HepG2 (cell line): Measurements from ENCODE around the gene ELAPOR1. TPM values are rescaled to one million over a fixed set of nuclear protein-coding genes. Genes with fewer than 3 reads are reported as not detected.

Source experiments
- BCL6 ChIP-seq: IDR thresholded peaks from 2 replicates; pipeline ENCODE4 v1.6.1; 2016; ENCODE audit warnings: missing genetic modification reagents, missing compliant biosample characterization
- BORCS8-MEF2B ChIP-seq: sonication (generic); formaldehyde crosslinking; IDR thresholded peaks from 2 replicates; pipeline ENCODE4 v1.8.0; 2022; ENCODE audit warnings: mild to moderate bottlenecking, missing genetic modification reagents
- CREB1 ChIP-seq, 2 experiments: fragments of 450-650 bp in 1 of 2; IDR thresholded peaks; 2 replicates each; pipeline ENCODE4 v1.6.1; 2016 to 2017; ENCODE audit warnings: control low read depth in 1 of 2, mild to moderate bottlenecking in 1 of 2, missing compliant biosample characterization in 1 of 2, missing genetic modification characterization in 1 of 2
- FOSL1 ChIP-seq: sonication (generic); formaldehyde crosslinking; IDR thresholded peaks from 2 replicates; pipeline ENCODE4 v1.9.0; 2021; ENCODE audit warnings: missing genetic modification reagents, borderline replicate concordance
- KDM5B ChIP-seq: sonication (generic); formaldehyde crosslinking; IDR thresholded peaks from 2 replicates; pipeline ENCODE4 v1.4.0; 2020; ENCODE audit warnings: missing genetic modification reagents, mild to moderate bottlenecking, borderline replicate concordance
- MAFG ChIP-seq: sonication (generic); formaldehyde crosslinking; IDR thresholded peaks from 2 replicates; pipeline ENCODE4 v1.5.1; 2020; ENCODE audit warnings: mild to moderate bottlenecking, missing genetic modification reagents
- MED8 ChIP-seq: sonication (generic); formaldehyde crosslinking; IDR thresholded peaks from 2 replicates; pipeline ENCODE4 v1.8.1; 2023; ENCODE audit warnings: mild to moderate bottlenecking, missing genetic modification reagents; ENCODE audit not compliant: insufficient replicate concordance
- MXI1 ChIP-seq: IDR thresholded peaks from 3 replicates; pipeline ENCODE4 v1.6.1; 2012; ENCODE audit warnings: low read depth, low read length, inconsistent platforms, borderline replicate concordance
- NCOA1 ChIP-seq: sonication (generic); formaldehyde crosslinking; IDR thresholded peaks from 2 replicates; pipeline ENCODE4 v1.9.0; 2021; ENCODE audit warnings: missing genetic modification reagents
- RFX1 ChIP-seq: fragments of 450-650 bp; IDR thresholded peaks from 2 replicates; pipeline ENCODE4 v1.6.1; 2017
- SMARCC2 ChIP-seq: fragments of 450-650 bp; IDR thresholded peaks from 2 replicates; pipeline ENCODE4 v1.6.1; 2017; ENCODE audit warnings: antibody characterized with exemption, mild to moderate bottlenecking
- SOX13 ChIP-seq, 3 experiments: fragments of 450-650 bp in 1 of 3; sonication (generic) in 1 of 3; formaldehyde crosslinking in 1 of 3; IDR thresholded peaks in 2 of 3; conservative IDR thresholded peaks in 1 of 3; 2 replicates each; pipeline versions ENCODE4 v1.5.0 to v1.6.1; 2016 to 2020; ENCODE audit warnings: antibody characterized with exemption in 1 of 3, mild to moderate bottlenecking in 1 of 3, missing compliant biosample characterization in 1 of 3, missing genetic modification reagents in 1 of 3, moderate library complexity in 1 of 3
- STAG1 ChIP-seq: sonication (generic); formaldehyde crosslinking; IDR thresholded peaks from 2 replicates; pipeline ENCODE4 v1.4.0; 2020; ENCODE audit warnings: missing genetic modification reagents
- TARDBP ChIP-seq: sonication (generic); formaldehyde crosslinking; IDR thresholded peaks from 2 replicates; pipeline ENCODE4 v1.8.0; 2022; ENCODE audit warnings: mild to moderate bottlenecking, missing genetic modification reagents
- THAP11 ChIP-seq: IDR thresholded peaks from 2 replicates; pipeline ENCODE4 v1.6.1; 2016; ENCODE audit warnings: missing biosample characterization, missing genetic modification reagents
- ZBTB7A ChIP-seq: sonication (generic); formaldehyde crosslinking; IDR thresholded peaks from 2 replicates; pipeline ENCODE4 v1.8.0; 2022; ENCODE audit warnings: mild to moderate bottlenecking, missing genetic modification reagents
- ZNF121 ChIP-seq: sonication (generic); formaldehyde crosslinking; IDR thresholded peaks from 2 replicates; pipeline ENCODE4 v1.5.0; 2020; ENCODE audit warnings: mild to moderate bottlenecking, missing genetic modification reagents
- ZNF441 ChIP-seq: sonication (generic); formaldehyde crosslinking; IDR thresholded peaks from 2 replicates; pipeline ENCODE4 v1.7.0; 2021; ENCODE audit warnings: missing genetic modification reagents, borderline replicate concordance
- ZNF598 ChIP-seq: sonication (generic); formaldehyde crosslinking; IDR thresholded peaks from 2 replicates; pipeline ENCODE4 v1.5.1; 2020; ENCODE audit warnings: mild to moderate bottlenecking, missing genetic modification reagents, borderline replicate concordance
- ZNF747 ChIP-seq: sonication (generic); formaldehyde crosslinking; IDR thresholded peaks from 2 replicates; pipeline ENCODE4 v1.8.1; 2023; ENCODE audit warnings: missing genetic modification reagents, mild to moderate bottlenecking, borderline replicate concordance
- ZNF883 ChIP-seq: sonication (generic); formaldehyde crosslinking; IDR thresholded peaks from 2 replicates; pipeline ENCODE4 v1.5.1; 2020; ENCODE audit warnings: mild to moderate bottlenecking, missing genetic modification reagents; ENCODE audit errors: not compliant biosample characterization
- ZSCAN25 ChIP-seq: sonication (generic); formaldehyde crosslinking; IDR thresholded peaks from 2 replicates; pipeline ENCODE4 v1.8.0; 2022; ENCODE audit warnings: mild to moderate bottlenecking, missing genetic modification reagents
- polyA plus RNA-seq, 8 experiments: library from polyadenylated mRNA; depleted of rRNA in 3 of 8; stranded (reverse) in 7 of 8; unstranded in 1 of 8; fragments of >200 nt; fragmentation: Illumina TruSeq in 4 of 8; extraction: Trizol in 4 of 8; gene quantifications; 2 replicates each; pipeline versions ENCODE4 v1.2.1 to v1.2.3, GENCODE V29; 2011 to 2016; ENCODE audit warnings: low read depth in 4 of 8, missing spikeins in 1 of 8, mixed read lengths in 1 of 8; ENCODE audit not compliant: insufficient read depth in 1 of 8
- total RNA-seq, 5 experiments: library from RNA; depleted of rRNA; stranded (reverse); fragments of >200 nt; fragmentation: Illumina TruSeq; extraction: Trizol; gene quantifications; 2 replicates each; pipeline ENCODE4 v1.2.3, GENCODE V29; 2016; ENCODE audit warnings: low read depth in 1 of 5
- TF ChIP-seq, protein P1 (sequence below): sonication (generic); formaldehyde crosslinking; conservative IDR thresholded peaks from 2 replicates; pipeline ENCODE4 v1.8.1; 2023; ENCODE audit warnings: missing genetic modification reagents
- TF ChIP-seq, protein P2 (sequence below): sonication (generic); formaldehyde crosslinking; conservative IDR thresholded peaks from 2 replicates; pipeline ENCODE4 v1.8.0; 2022; ENCODE audit warnings: missing genetic modification reagents
- TF ChIP-seq, protein P3 (sequence below): sonication (generic); formaldehyde crosslinking; IDR thresholded peaks from 2 replicates; pipeline ENCODE4 v1.4.0; 2020; ENCODE audit warnings: mild to moderate bottlenecking, missing genetic modification reagents

The ELAPOR1 gene
- total and polyA plus RNA-seq, 2 of the 13 experiments (the other 11 are each of a cell fraction or from before 2014, with no cell fraction given) = 0.13 to 0.20 TPM

- TF ChIP-seq, protein P1, sequence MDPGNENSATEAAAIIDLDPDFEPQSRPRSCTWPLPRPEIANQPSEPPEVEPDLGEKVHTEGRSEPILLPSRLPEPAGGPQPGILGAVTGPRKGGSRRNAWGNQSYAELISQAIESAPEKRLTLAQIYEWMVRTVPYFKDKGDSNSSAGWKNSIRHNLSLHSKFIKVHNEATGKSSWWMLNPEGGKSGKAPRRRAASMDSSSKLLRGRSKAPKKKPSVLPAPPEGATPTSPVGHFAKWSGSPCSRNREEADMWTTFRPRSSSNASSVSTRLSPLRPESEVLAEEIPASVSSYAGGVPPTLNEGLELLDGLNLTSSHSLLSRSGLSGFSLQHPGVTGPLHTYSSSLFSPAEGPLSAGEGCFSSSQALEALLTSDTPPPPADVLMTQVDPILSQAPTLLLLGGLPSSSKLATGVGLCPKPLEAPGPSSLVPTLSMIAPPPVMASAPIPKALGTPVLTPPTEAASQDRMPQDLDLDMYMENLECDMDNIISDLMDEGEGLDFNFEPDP (CRISPR knock-in tag) = no peak
- TF ChIP-seq SMARCC2 (no peak), ZNF441 (CRISPR knock-in tag) (0 out of 2 replicates have a peak, but pooled peaks have one; percentile 43), ZBTB7A (CRISPR knock-in tag) (no peak), ZSCAN25 (CRISPR knock-in tag) (no peak), NCOA1 (CRISPR knock-in tag) (no peak), BORCS8-MEF2B (CRISPR knock-in tag) (0 out of 2 replicates have a peak, but pooled peaks have one; percentile 39), MXI1 (no peak), FOSL1 (CRISPR knock-in tag) (no peak), KDM5B (0 out of 2 replicates have a peak, but pooled peaks have one; percentile 50), BCL6 (CRISPR knock-in tag) (peak; percentile 93), ZNF121 (CRISPR knock-in tag) (peak; percentile 68; the same call in 1 of the 2 replicates), ZNF883 (CRISPR knock-in tag) (no peak), MED8 (no peak), RFX1 (0 out of 2 replicates have a peak, but pooled peaks have one; percentile 21), TARDBP (0 out of 2 replicates have a peak, but pooled peaks have one; percentile 41), THAP11 (CRISPR knock-in tag) (no peak), ZNF598 (CRISPR knock-in tag) (no peak; the same call in 1 of the 2 replicates), ZNF747 (no peak), SOX13 (IDR thresholded peaks at IDR 0.05) (no peak), SOX13 (CRISPR knock-in tag; conservative IDR thresholded peaks at IDR 0.05 in 1 of 2, IDR thresholded peaks at IDR 0.05 in 1 of 2) (peak in 1 of 2 experiments; percentile 62; a peak in 2 of 4 replicates), CREB1 (IDR thresholded peaks at IDR 0.05) (no peak), CREB1 (CRISPR knock-in tag; IDR thresholded peaks at IDR 0.05) (no peak), STAG1 (no peak), MAFG (CRISPR knock-in tag) (no peak)
- TF ChIP-seq, protein P2, sequence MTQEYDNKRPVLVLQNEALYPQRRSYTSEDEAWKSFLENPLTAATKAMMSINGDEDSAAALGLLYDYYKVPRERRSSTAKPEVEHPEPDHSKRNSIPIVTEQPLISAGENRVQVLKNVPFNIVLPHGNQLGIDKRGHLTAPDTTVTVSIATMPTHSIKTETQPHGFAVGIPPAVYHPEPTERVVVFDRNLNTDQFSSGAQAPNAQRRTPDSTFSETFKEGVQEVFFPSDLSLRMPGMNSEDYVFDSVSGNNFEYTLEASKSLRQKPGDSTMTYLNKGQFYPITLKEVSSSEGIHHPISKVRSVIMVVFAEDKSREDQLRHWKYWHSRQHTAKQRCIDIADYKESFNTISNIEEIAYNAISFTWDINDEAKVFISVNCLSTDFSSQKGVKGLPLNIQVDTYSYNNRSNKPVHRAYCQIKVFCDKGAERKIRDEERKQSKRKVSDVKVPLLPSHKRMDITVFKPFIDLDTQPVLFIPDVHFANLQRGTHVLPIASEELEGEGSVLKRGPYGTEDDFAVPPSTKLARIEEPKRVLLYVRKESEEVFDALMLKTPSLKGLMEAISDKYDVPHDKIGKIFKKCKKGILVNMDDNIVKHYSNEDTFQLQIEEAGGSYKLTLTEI (CRISPR knock-in tag) = no peak
- TF ChIP-seq, protein P3, sequence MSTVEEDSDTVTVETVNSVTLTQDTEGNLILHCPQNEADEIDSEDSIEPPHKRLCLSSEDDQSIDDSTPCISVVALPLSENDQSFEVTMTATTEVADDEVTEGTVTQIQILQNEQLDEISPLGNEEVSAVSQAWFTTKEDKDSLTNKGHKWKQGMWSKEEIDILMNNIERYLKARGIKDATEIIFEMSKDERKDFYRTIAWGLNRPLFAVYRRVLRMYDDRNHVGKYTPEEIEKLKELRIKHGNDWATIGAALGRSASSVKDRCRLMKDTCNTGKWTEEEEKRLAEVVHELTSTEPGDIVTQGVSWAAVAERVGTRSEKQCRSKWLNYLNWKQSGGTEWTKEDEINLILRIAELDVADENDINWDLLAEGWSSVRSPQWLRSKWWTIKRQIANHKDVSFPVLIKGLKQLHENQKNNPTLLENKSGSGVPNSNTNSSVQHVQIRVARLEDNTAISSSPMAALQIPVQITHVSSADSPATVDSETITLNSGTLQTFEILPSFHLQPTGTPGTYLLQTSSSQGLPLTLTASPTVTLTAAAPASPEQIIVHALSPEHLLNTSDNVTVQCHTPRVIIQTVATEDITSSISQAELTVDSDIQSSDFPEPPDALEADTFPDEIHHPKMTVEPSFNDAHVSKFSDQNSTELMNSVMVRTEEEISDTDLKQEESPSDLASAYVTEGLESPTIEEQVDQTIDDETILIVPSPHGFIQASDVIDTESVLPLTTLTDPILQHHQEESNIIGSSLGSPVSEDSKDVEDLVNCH (CRISPR knock-in tag) = no peak
Observed at GRCh38 chr1:109149874-109150601, 36.1 kb downstream of the ELAPOR1 start (continued).
